HCT116 (cell line): ENCODE results near the gene IMPG2. TPM values are rescaled to one million over a fixed set of nuclear protein-coding genes. Genes with fewer than 3 reads are reported as not detected.

Experiments
- ATAC-seq: fragments of 200-7000 bp; cut with Tn5 transposase; 2 replicates; pipeline ENCODE4 v1.9.1; 2020; ENCODE audit warnings: mild to moderate bottlenecking, moderate library complexity
- BruUV-seq: library from RNA; stranded (reverse); fragments of 400-500 nt; replicated peaks from 2 replicates; lab custom pipeline; 2021; lab: Mats Ljungman, UMichigan
- CTCF ChIA-PET: fragments of 300-600 bp; sonication (Branson Sonifier 250); formaldehyde crosslinking; loops from one replicate; lab custom pipeline; 2021; ENCODE audit warnings: antibody characterized with exemption; lab: Charles Lee
- POLR2A ChIA-PET: fragments of 300-600, 350-600 bp; sonication (Branson Sonifier 250); formaldehyde crosslinking; loops from one replicate; lab custom pipeline; 2021; ENCODE audit warnings: antibody characterized with exemption; lab: Charles Lee
- RAD21 ChIA-PET, 2 experiments: fragments of 300-600 bp; sonication (Branson Sonifier 250); formaldehyde crosslinking; loops; one replicate each; lab custom pipeline; 2023; ENCODE audit warnings: low total read pairs in 2 of 2; ENCODE audit not compliant: uncharacterized antibody in 2 of 2, unreplicated experiment in 2 of 2, low non-redundant PET in 1 of 2; lab: Charles Lee
- DNase-seq: peaks from one replicate; pipeline ENCODE4 v3.0.0-alpha.2; 2010; ENCODE audit warnings: low read depth, low spot score
- H2AFZ ChIP-seq: fragments of 200-600 bp; shearing (Covaris generic), sonication (generic); 2 replicates; pipeline ENCODE4 v1.6.1; 2017; ENCODE audit warnings: low read depth, mixed run types, mixed read lengths, antibody characterized with exemption, low read length; ENCODE audit not compliant: poor library complexity, severe bottlenecking
- H3K27ac ChIP-seq: 2 replicates; pipeline ENCODE4 v1.5.1; 2012; ENCODE audit warnings: low read depth, low read length
- H3K27me3 ChIP-seq: fragments of 200-600 bp; sonication (generic); 2 replicates; pipeline ENCODE4 v1.6.1; 2016; ENCODE audit warnings: mixed run types, low read length, mixed read lengths; ENCODE audit not compliant: insufficient read depth
- H3K36me3 ChIP-seq, 2 experiments: fragments of 200-500 bp in 1 of 2; fragments of 200-600 bp in 1 of 2; sonication (Bioruptor generic) in 1 of 2; sonication (generic) in 1 of 2; 2 replicates each; pipeline versions ENCODE4 v1.5.1 to v1.6.1; 2014 to 2016; ENCODE audit warnings: low read length in 2 of 2, inconsistent platforms in 1 of 2, mixed read lengths in 1 of 2, mixed run types in 1 of 2; ENCODE audit not compliant: insufficient read depth in 2 of 2, control insufficient read depth in 1 of 2
- H3K4me1 ChIP-seq, 2 experiments: fragments of 200-600 bp in 1 of 2; sonication (generic) in 1 of 2; 2 replicates each; pipeline versions ENCODE4 v1.5.1 to v1.6.1; 2012 to 2017; ENCODE audit warnings: low read length in 2 of 2, inconsistent platforms in 1 of 2, mild to moderate bottlenecking in 1 of 2, mixed read lengths in 1 of 2, mixed run types in 1 of 2, moderate library complexity in 1 of 2; ENCODE audit not compliant: insufficient read depth in 2 of 2, control insufficient read depth in 1 of 2
- H3K4me2 ChIP-seq: fragments of 200-600 bp; sonication (generic); 2 replicates; pipeline ENCODE4 v1.6.1; 2017; ENCODE audit warnings: mixed run types, low read length, mixed read lengths
- H3K4me3 ChIP-seq, 2 experiments: fragments of 200-600 bp in 1 of 2; sonication (generic) in 1 of 2; replicated peaks in 1 of 2; 2 replicates each; pipeline ENCODE4 v1.5.1; 2011 to 2016; ENCODE audit warnings: low read length in 2 of 2, control low read depth in 1 of 2, low read depth in 1 of 2, mild to moderate bottlenecking in 1 of 2, mixed read lengths in 1 of 2, mixed run types in 1 of 2
- H3K79me2 ChIP-seq: fragments of 200-600 bp; sonication (generic); 2 replicates; pipeline ENCODE4 v1.6.1; 2017; ENCODE audit warnings: mild to moderate bottlenecking, mixed run types, low read length, moderate library complexity, mixed read lengths; ENCODE audit not compliant: insufficient read depth
- H3K9ac ChIP-seq: fragments of 200-600 bp; sonication (generic); 2 replicates; pipeline ENCODE4 v1.6.1; 2016; ENCODE audit warnings: low read length, mixed read lengths
- H3K9me2 ChIP-seq: fragments of 200-600 bp; sonication (generic), shearing (Covaris generic); 2 replicates; pipeline ENCODE4 v1.6.1; 2017; ENCODE audit warnings: mixed run types, mild to moderate bottlenecking, moderate library complexity; ENCODE audit not compliant: insufficient read depth
- H3K9me3 ChIP-seq, 2 experiments: fragments of 200-500 bp in 1 of 2; fragments of 200-600 bp in 1 of 2; sonication (Bioruptor generic) in 1 of 2; sonication (generic) in 1 of 2; 2 replicates each; pipeline ENCODE4 v1.6.1; 2014 to 2017; ENCODE audit warnings: low read length in 2 of 2, mixed read lengths in 2 of 2, inconsistent platforms in 1 of 2, low read depth in 1 of 2, mild to moderate bottlenecking in 1 of 2, mixed run types in 1 of 2, moderate library complexity in 1 of 2; ENCODE audit not compliant: control insufficient read depth in 1 of 2, insufficient read depth in 1 of 2
- H4K20me1 ChIP-seq: fragments of 200-600 bp; sonication (generic), shearing (Covaris generic); 2 replicates; pipeline ENCODE4 v1.6.1; 2017; ENCODE audit warnings: mixed run types, mild to moderate bottlenecking, moderate library complexity; ENCODE audit not compliant: insufficient read depth
- ATF3 ChIP-seq: IDR thresholded peaks from 2 replicates; pipeline ENCODE4 v1.6.1; 2012
- CTCF ChIP-seq, 3 experiments: fragments of 200-600 bp in 1 of 3; sonication (generic) in 1 of 3; IDR thresholded peaks in 2 of 3; conservative IDR thresholded peaks in 1 of 3; 2 replicates each; pipeline ENCODE4 v1.5.1; 2012 to 2017; ENCODE audit warnings: low read depth in 2 of 3, low read length in 2 of 3, antibody characterized with exemption in 1 of 3, borderline replicate concordance in 1 of 3, control low read depth in 1 of 3, mild to moderate bottlenecking in 1 of 3, mixed read lengths in 1 of 3, mixed run types in 1 of 3, moderate library complexity in 1 of 3; ENCODE audit not compliant: insufficient read depth in 1 of 3
- EGR1 ChIP-seq: IDR thresholded peaks from 2 replicates; pipeline ENCODE4 v1.6.1; 2012; ENCODE audit warnings: low read depth
- ELF1 ChIP-seq: IDR thresholded peaks from 2 replicates; pipeline ENCODE4 v1.6.1; 2012; ENCODE audit warnings: low read depth, borderline replicate concordance
- EZH2 ChIP-seq: fragments of 200-600 bp; sonication (generic); IDR thresholded peaks from 2 replicates; pipeline ENCODE4 v1.6.1; 2017; ENCODE audit warnings: antibody characterized with exemption, mixed run types
- FOSL1 ChIP-seq: IDR thresholded peaks from 2 replicates; pipeline ENCODE4 v1.6.1; 2012; ENCODE audit warnings: low read depth
- SIN3A ChIP-seq: IDR thresholded peaks from 2 replicates; pipeline ENCODE4 v1.6.1; 2012; ENCODE audit warnings: low read depth
- SP1 ChIP-seq: IDR thresholded peaks from 2 replicates; pipeline ENCODE4 v1.6.1; 2012; ENCODE audit warnings: low read depth
- TCF7L2 ChIP-seq: IDR thresholded peaks from 2 replicates; pipeline ENCODE4 v1.7.0; 2011; ENCODE audit warnings: borderline replicate concordance, inconsistent platforms; ENCODE audit not compliant: insufficient read depth, insufficient read length; ENCODE audit errors: extremely low read depth
- YY1 ChIP-seq: IDR thresholded peaks from 2 replicates; pipeline ENCODE4 v1.6.1; 2011; ENCODE audit warnings: low read length, low read depth, moderate library complexity, mild to moderate bottlenecking; ENCODE audit not compliant: insufficient replicate concordance; ENCODE audit errors: extremely low read depth
- ZFX ChIP-seq: fragments of 450-650 bp; IDR thresholded peaks from 2 replicates; pipeline ENCODE4 v1.6.1; 2017
- ZNF274 ChIP-seq: fragments of 200-500 bp; sonication (Bioruptor generic); IDR thresholded peaks from 2 replicates; pipeline ENCODE4 v1.6.1; 2014; ENCODE audit warnings: mild to moderate bottlenecking, low read depth, low read length, inconsistent platforms
- intact Hi-C: fragments of 100-400 bp; cut with micrococcal nuclease; formaldehyde crosslinking; loops from 2 replicates; pipeline ENCODE4 v1.10.0; 2022
- total RNA-seq: library from RNA; stranded (reverse); gene quantifications from one replicate; pipeline ENCODE4 v1.2.1, GENCODE V29; 2021; ENCODE audit not compliant: unreplicated experiment

IMPG2 gene
- total RNA-seq, 1 experiment from 2014 or later = 0.20 TPM

- POLR2A ChIA-PET = no interaction called here
- H3K27me3 ChIP-seq = no peaks in the 10 kb centered on the region
- RAD21 ChIA-PET = no interaction called here
- TF ChIP-seq ATF3 (no peak), SP1 (no peak), CTCF (IDR thresholded peaks at IDR 0.05 in 2 of 3, conservative IDR thresholded peaks at IDR 0.05 in 1 of 3; ENCODE audit: borderline replicate concordance in 1 of 3, insufficient read depth in 1 of 3, low read depth in 2 of 3, low read length in 2 of 3) (no peak), TCF7L2 (no peak), YY1 (no peak), SIN3A (no peak), ZNF274 (no peak), ZFX (no peak), EGR1 (no peak), ELF1 (no peak), EZH2 (no peak), FOSL1 (no peak)
- BruUV-seq = no TSS peak
- intact Hi-C loops = no loop called here
- no peak overlapping the region for H3K27ac ChIP-seq
- no peak overlapping the region for H3K4me2 ChIP-seq
- H3K79me2 ChIP-seq = no peaks in the 10 kb centered on the region
- CTCF ChIA-PET = no interaction called here
- H3K9me2 ChIP-seq = no peaks in the 10 kb centered on the region
- H3K4me3 ChIP-seq = no peak overlapping the region
- DNase-seq = no peak
- no peaks in the 10 kb centered on the region for H4K20me1 ChIP-seq
- H2AFZ ChIP-seq = no peak overlapping the region
- H3K36me3 ChIP-seq = no peaks in the 10 kb centered on the region
- no peaks in the 10 kb centered on the region for H3K4me1 ChIP-seq
- H3K9me3 ChIP-seq = no peaks in the 10 kb centered on the region
- ATAC-seq = no peak
- H3K9ac ChIP-seq = no peak overlapping the region
These were observed 48.6 kb downstream of the IMPG2 start for GRCh38 chr3:101271728-101272127.
